OCI-LY3 (cell line): ENCODE measurements around the gene MBIP.

Experiments used
- CTCF ChIP-seq: fragments of 200-600, 300-600 bp; sonication (generic); IDR thresholded peaks from 2 replicates; pipeline ENCODE4 v1.5.1; 2014; ENCODE audit warnings: antibody characterized with exemption, low read length, low read depth
- EZH2phosphoT487 ChIP-seq: fragments of 200-600 bp; shearing (Covaris generic); IDR thresholded peaks from 2 replicates; pipeline ENCODE4 v1.6.1; 2018; ENCODE audit warnings: antibody characterized with exemption, mixed run types, low read depth

DNA sequence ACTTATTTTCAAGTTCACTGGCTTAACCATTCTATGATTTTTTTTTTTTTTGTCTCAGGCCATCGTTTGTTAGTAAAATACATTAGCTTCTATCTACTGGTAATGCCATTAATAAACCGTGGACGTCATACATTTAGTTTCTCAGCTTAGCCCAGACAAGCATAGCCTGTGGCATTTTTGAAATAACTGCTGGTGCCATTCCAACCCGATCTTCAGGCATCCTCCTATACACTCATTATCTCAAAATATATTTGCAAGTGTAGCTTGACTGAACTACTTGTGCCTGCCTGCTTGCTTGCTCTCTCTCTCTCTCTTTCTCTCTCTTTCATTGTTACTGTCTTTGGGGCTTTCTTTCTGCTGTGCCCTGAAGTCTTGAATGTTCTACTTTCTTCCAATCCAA, 12.7 kb upstream of the MBIP start:
- TF ChIP-seq CTCF, result no peak
- no peak for TF ChIP-seq EZH2phosphoT487
